B cell (primary cell): ENCODE results near the gene DMKN. TPM values are rescaled to one million over a fixed set of nuclear protein-coding genes. Genes with fewer than 3 reads are reported as not detected.
A peak's percentile ranks its signal among the peaks of the same experiment; 100 is the strongest.

ENCODE experiments used
- ATAC-seq: fragments of 200-7000 bp; cut with Tn5 transposase; one replicate; pipeline ENCODE4 v1.10.0; 2021; ENCODE audit warnings: low read depth, mild to moderate bottlenecking, moderate number of reproducible peaks, moderate library complexity
- CTCF ChIA-PET: fragments of 350-600 bp; sonication (Branson Sonifier 250); formaldehyde crosslinking; loops from one replicate; lab custom pipeline; 2021; ENCODE audit warnings: antibody characterized with exemption, inconsistent platforms; lab: Charles Lee
- POLR2A ChIA-PET: fragments of 350-600 bp; sonication (Branson Sonifier 250); formaldehyde crosslinking; loops from one replicate; lab custom pipeline; 2021; ENCODE audit warnings: antibody characterized with exemption; lab: Charles Lee
- DNase-seq: peaks from one replicate; pipeline ENCODE4 v3.0.0; 2013
- H2AFZ ChIP-seq: 2 replicates; pipeline ENCODE4 v1.6.1; 2012; ENCODE audit warnings: mild to moderate bottlenecking, low read depth, low read length; ENCODE audit not compliant: insufficient read depth, poor library complexity, severe bottlenecking
- H3K27ac ChIP-seq, 2 donors: 1 replicate in 1 of 2; 2 replicates in 1 of 2; pipeline ENCODE4 v1.5.1; 2012 to 2013; ENCODE audit warnings: low read length in 2 of 2, mild to moderate bottlenecking in 2 of 2, moderate library complexity in 1 of 2
- H3K27me3 ChIP-seq, 4 experiments: fragments of 200-600 bp in 1 of 4; sonication (generic) in 1 of 4; replicated peaks in 1 of 4; 1 replicate in 2 of 4; 2 replicates in 2 of 4; pipeline versions ENCODE4 v1.6.1 to v1.7.0; 2013 to 2016; ENCODE audit warnings: low read length in 3 of 4, mild to moderate bottlenecking in 2 of 4, mixed read lengths in 1 of 4, moderate library complexity in 1 of 4; ENCODE audit not compliant: insufficient read depth in 4 of 4, control insufficient read depth in 3 of 4; ENCODE audit errors: control extremely low read depth in 1 of 4
- H3K36me3 ChIP-seq, 2 experiments: replicated peaks in 1 of 2; 1 replicate in 1 of 2; 2 replicates in 1 of 2; pipeline versions ENCODE4 v1.6.1 to v1.7.1; 2013; ENCODE audit warnings: low read length in 1 of 2; ENCODE audit not compliant: insufficient read depth in 2 of 2, control insufficient read depth in 1 of 2; ENCODE audit errors: control extremely low read depth in 1 of 2, extremely low read depth in 1 of 2
- H3K4me1 ChIP-seq, 2 donors: fragments of 200-600 bp in 1 of 2; sonication (generic) in 1 of 2; 1 replicate in 1 of 2; 2 replicates in 1 of 2; pipeline versions ENCODE4 v1.5.1 to v1.6.1; 2013 to 2017; ENCODE audit warnings: low read length in 2 of 2; ENCODE audit not compliant: control insufficient read depth in 2 of 2, insufficient read depth in 2 of 2
- H3K4me2 ChIP-seq: replicated peaks from 2 replicates; pipeline ENCODE3; 2012; ENCODE audit warnings: mild to moderate bottlenecking, low read depth, low read length; ENCODE audit not compliant: poor library complexity, severe bottlenecking
- H3K4me3 ChIP-seq, 5 experiments: fragments of 200-600 bp in 1 of 5; sonication (generic) in 1 of 5; 1 replicate in 3 of 5; 2 replicates in 2 of 5; pipeline versions ENCODE4 v1.5.1 to v1.7.0; 2011 to 2016; ENCODE audit warnings: low read length in 4 of 5, mild to moderate bottlenecking in 4 of 5, low read depth in 2 of 5, control low read depth in 1 of 5, moderate library complexity in 1 of 5; ENCODE audit not compliant: insufficient read depth in 1 of 5; ENCODE audit errors: control extremely low read depth in 1 of 5, extremely low read depth in 1 of 5
- H3K79me2 ChIP-seq: fragments of 200-600 bp; sonication (generic); one replicate; pipeline ENCODE4 v1.6.0; 2016; ENCODE audit warnings: low read length; ENCODE audit not compliant: control insufficient read depth, insufficient read depth
- H3K9ac ChIP-seq: fragments of 200-600 bp; sonication (generic); 2 replicates; pipeline ENCODE4 v1.6.1; 2017; ENCODE audit warnings: mild to moderate bottlenecking, low read length, moderate library complexity
- H3K9me3 ChIP-seq, 3 donors: one replicate each; pipeline versions ENCODE4 v1.6.1 to v1.7.1; 2013; ENCODE audit warnings: low read length in 2 of 3; ENCODE audit not compliant: control insufficient read depth in 2 of 3, insufficient read depth in 1 of 3; ENCODE audit errors: control extremely low read depth in 1 of 3
- H4K20me1 ChIP-seq: 2 replicates; pipeline ENCODE4 v1.6.0; 2012; ENCODE audit warnings: mild to moderate bottlenecking, low read length; ENCODE audit not compliant: insufficient read depth, control insufficient read depth, poor library complexity, severe bottlenecking
- H3K27ac Mint-ChIP-seq: one replicate; pipeline ENCODE4 v1.8.0; 2021; ENCODE audit warnings: mixed read lengths
- H3K27me3 Mint-ChIP-seq: one replicate; pipeline ENCODE4 v1.8.0; 2021; ENCODE audit warnings: mixed read lengths
- H3K4me1 Mint-ChIP-seq: one replicate; pipeline ENCODE4 v1.8.0; 2021; ENCODE audit warnings: mixed read lengths
- H3K4me3 Mint-ChIP-seq: one replicate; pipeline ENCODE4 v1.8.0; 2021; ENCODE audit warnings: mixed read lengths
- H3K9me3 Mint-ChIP-seq: one replicate; pipeline ENCODE4 v1.8.0; 2022; ENCODE audit warnings: mixed read lengths; ENCODE audit not compliant: insufficient read depth
- CTCF ChIP-seq: fragments of 200-600 bp; IDR thresholded peaks from one replicate; pipeline ENCODE4 v1.8.0; 2022; ENCODE audit warnings: antibody characterized with exemption, mild to moderate bottlenecking
- EZH2 ChIP-seq: IDR thresholded peaks from 2 replicates; pipeline ENCODE4 v1.6.1; 2012; ENCODE audit warnings: borderline replicate concordance, low read depth, mild to moderate bottlenecking, moderate library complexity, low read length; ENCODE audit not compliant: insufficient read depth, poor library complexity, severe bottlenecking
- WGBS: methylation state at CpG from one replicate; pipeline ENCODE4 v1.1.5; 2013; ENCODE audit warnings: missing lambda C conversion rate; ENCODE audit not compliant: insufficient coverage; 5-methylcytosine and 5-hydroxymethylcytosine counted together
- intact Hi-C: fragments of 100-400 bp; cut with micrococcal nuclease; formaldehyde crosslinking; loops from one replicate; pipeline ENCODE4 v1.10.0; 2022
- polyA plus RNA-seq: library from polyadenylated mRNA; depleted of rRNA; stranded (reverse); fragments of >200 nt; gene quantifications from 2 replicates; pipeline ENCODE4 v1.2.3, GENCODE V29; 2012
- total RNA-seq, 2 donors: library from RNA; stranded (reverse); fragments of 120-200 nt in 1 of 2; gene quantifications; 1 replicate in 1 of 2; 2 replicates in 1 of 2; pipeline versions ENCODE4 v1.2.3 to v1.2.4, GENCODE V29; 2013 to 2022

Gene DMKN
- total and polyA plus RNA-seq, 2 donors (not counting 1 experiment from before 2014, with no cell fraction given), result 0.58 to 4.5 TPM

DNA sequence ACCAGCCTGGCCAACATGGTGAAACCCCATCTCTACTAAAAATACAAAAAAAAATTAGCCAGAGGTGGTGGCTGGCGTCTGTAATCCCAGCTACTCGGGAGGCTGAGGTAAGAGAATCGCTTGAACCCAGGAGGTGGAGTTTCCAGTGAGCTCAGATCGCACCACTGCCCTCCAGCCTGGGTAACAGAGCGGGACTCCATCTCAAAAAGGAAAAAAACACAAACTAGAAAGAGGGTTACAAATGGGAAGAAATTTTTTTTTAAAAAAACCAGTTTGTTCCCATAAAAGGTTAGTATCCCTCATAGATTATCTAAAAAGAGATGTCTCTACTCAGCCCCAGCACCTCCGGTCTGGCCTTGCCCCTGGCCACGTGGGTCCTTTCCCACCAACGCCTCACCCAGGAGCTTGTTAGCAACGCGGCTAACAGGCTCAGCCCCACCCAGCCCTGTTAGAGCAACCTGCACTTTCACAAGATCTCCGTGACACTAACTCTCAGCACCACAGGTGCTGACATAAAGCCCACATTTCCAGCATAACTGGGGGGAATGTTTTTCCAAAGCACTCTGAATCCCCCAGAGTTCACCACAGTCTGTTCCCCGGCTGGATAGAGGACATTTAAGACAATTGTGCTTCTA, 4.3 kb downstream of the DMKN start:
- H3K4me1 Mint-ChIP-seq, result peaks cover 19% of the 10 kb centered on the region
- H3K27ac Mint-ChIP-seq, result no peak overlapping the region
- no peaks in the 10 kb centered on the region for H4K20me1 ChIP-seq
- intact Hi-C loops, result no loop called here
- no peak overlapping the region for H3K27ac ChIP-seq
- peaks cover 56% of the 10 kb centered on the region for H3K27me3 Mint-ChIP-seq
- TF ChIP-seq EZH2 (no peak), CTCF (no peak)
- peaks cover 19 to 21% of the 10 kb centered on the region in 2 donors for H3K4me1 ChIP-seq
- peaks cover 0 to 70% (median 11%) of the 10 kb centered on the region in 4 experiments for H3K27me3 ChIP-seq
- CTCF ChIA-PET, result interaction anchor here (1.2 to 3.9 kb wide), 13 partner anchors 13 to 332 kb away, joined by 3 to 24 read pairs (median 5); partner anchors contain the start of gene KRTDAP
- peak overlapping the region; percentile 50 for H3K9ac ChIP-seq
- POLR2A ChIA-PET, result no interaction called here
- peak overlapping the region in 1 of 5 experiments; percentile 62 for H3K4me3 ChIP-seq
- ATAC-seq, result peak; percentile 38
- no peaks in the 10 kb centered on the region for H3K79me2 ChIP-seq
- DNase-seq, result peak; percentile 51
- peak overlapping the region; percentile 79 for H3K4me2 ChIP-seq
- peak overlapping the region; percentile 76 for H3K4me3 Mint-ChIP-seq
- peak overlapping the region; percentile 79 for H2AFZ ChIP-seq
- WGBS, result 27% methylated on average over 9 of the region's 12 CpGs
- peaks cover 0 to 11% (median 0%) of the 10 kb centered on the region in 3 donors for H3K9me3 ChIP-seq
- H3K9me3 Mint-ChIP-seq, result no peaks in the 10 kb centered on the region
- H3K36me3 ChIP-seq, result no peaks in the 10 kb centered on the region

- Histone ChIP-seq H3K27ac (no peak overlapping the region), H4K20me1 (no peaks in the 10 kb centered on the region), H3K27me3 (peaks cover 0 to 66% (median 12%) of the 10 kb centered on the region in 4 experiments), H2AFZ (no peak overlapping the region), H3K36me3 (no peaks in the 10 kb centered on the region), H3K4me2 (no peak overlapping the region), H3K9me3 (peaks cover 0 to 11% (median 0%) of the 10 kb centered on the region in 3 donors), H3K79me2 (no peaks in the 10 kb centered on the region), H3K4me1 (peaks cover 19 to 21% of the 10 kb centered on the region in 2 donors), H3K4me3 (no peak overlapping the region), H3K9ac (no peak overlapping the region)
- POLR2A ChIA-PET, result no interaction called here
- CTCF ChIA-PET, result interaction anchor here (0.6 to 3.9 kb wide), 9 partner anchors 9 to 331 kb away, joined by 3 to 24 read pairs (median 4); partner anchors contain the start of gene KRTDAP
- intact Hi-C loops, result no loop called here
- DNase-seq, result no peak
- Mint-ChIP-seq H3K9me3 (no peaks in the 10 kb centered on the region), H3K4me3 (no peak overlapping the region), H3K27ac (no peak overlapping the region), H3K4me1 (peaks cover 19% of the 10 kb centered on the region), H3K27me3 (peaks cover 55% of the 10 kb centered on the region)
- WGBS, result no CpG with 5 or more reads among the region's 3 CpGs
- ATAC-seq, result no peak
- no peak for TF ChIP-seq EZH2
- TF ChIP-seq CTCF, result no peak
Observed at GRCh38 chr19:35508129-35508528, 5.3 kb downstream of the DMKN start.
